ELF-1 (cell line): ENCODE results near the gene HAAO.

Experiments used
- DNase-seq: peaks from one replicate; pipeline ENCODE4 v3.0.0-alpha.2; 2016; ENCODE audit warnings: low read depth, low spot score

Gene HAAO

DNA sequence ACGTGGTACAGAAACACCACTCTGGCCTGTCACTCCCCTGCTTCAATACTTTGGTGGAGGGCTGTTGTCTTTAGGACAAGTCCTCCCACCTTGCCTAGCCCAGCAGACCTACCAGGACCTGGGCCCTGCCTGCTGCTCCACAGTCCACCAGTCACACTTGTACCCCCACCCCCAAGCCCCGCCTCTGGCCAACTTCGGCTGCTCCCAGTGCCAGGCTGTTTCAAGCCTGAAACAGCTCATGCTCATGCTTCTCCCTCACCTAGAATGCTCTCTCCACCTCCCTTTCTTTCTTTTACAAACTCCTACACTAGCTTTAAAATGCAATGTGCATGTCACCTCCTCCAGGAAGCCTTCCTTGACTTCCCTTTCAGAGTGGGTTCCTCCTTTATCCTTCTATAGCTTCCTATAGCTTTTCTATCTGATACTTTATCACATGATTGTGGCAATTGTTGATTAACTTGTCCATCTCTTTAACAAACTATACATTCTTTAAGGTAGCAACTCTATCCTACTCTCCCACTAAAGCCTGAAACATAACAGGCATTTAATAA, 23.6 kb downstream of the HAAO start:
- no peak for DNase-seq

DNA sequence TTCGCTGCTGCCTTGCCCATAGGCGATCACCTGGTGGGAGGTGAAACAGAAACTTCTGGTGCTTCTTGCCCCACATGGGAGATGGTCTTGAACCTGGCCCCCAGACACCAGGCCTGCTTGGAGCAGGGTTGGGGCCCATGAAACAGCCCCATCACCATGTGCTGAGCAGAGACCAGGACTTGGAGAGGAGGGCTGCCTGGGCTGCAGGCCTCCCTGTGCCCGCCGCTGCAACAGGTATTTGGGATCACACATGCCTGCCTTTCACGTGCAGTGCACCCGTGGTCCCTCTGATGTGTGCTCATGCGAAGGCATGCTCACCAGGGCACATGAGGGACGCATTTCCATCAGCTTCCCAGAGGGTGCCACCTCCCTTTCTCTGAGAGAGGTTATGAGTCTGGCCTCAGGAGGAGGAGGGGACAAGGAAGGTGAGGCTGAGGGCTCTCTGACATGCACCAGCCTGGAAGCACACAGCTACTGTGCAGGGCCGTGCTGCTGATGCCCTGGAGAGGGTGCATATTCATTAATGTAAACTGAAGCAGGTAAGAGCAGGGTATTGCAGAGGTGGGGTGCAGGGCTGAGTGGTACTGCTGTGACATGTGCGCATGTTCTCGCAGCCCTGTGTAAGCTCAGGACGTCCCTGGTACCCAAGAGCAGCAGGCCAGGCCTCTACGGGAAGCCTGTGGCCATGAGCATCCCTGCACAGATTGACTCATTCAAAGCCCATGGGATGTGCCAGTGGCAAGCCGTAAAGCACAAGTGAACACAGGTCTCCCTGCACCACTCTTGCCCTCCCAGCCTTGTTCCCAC, 24.3 kb downstream of the HAAO start:
- DNase-seq, result no peak

DNA sequence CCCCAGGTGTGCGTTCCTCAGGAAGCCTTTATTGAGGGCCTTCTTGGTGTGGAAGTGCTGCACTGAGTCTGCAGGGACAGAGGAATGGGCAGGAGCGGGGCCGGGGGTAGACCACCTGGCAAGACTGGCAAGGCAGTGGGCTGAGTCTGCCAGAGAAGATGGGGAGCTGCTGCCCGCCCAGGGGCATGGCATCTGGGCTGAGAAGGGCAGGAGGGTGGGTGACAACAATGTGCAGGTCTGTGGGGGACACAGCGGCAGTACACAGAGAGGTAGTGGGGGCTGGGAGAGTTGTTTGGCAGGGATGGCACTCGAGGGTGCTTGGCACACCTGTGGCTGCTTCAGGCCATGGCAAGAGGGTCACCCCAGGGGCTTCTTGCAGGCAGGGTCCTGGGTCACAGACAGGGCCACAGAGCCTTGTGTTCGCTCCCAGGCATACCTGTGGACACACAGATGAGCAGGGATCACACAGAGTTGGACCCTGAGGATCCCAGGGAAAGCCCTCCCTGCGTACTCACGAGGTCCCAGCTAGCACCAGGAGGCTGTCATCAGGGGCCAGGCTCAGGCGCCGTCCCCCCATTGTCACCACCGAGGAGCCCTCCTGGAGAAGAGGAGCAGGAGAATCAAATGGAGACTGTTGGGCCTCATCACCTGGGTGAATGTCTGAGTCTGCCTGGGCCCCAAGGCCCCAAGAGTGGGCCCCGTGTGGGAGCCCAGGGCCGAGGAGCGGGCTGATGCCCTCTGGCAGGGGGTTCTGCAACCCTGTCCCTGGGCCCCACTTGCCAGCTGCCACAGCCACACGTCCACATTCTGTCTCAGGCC, 25.1 kb downstream of the HAAO start:
- no peak for DNase-seq

DNA sequence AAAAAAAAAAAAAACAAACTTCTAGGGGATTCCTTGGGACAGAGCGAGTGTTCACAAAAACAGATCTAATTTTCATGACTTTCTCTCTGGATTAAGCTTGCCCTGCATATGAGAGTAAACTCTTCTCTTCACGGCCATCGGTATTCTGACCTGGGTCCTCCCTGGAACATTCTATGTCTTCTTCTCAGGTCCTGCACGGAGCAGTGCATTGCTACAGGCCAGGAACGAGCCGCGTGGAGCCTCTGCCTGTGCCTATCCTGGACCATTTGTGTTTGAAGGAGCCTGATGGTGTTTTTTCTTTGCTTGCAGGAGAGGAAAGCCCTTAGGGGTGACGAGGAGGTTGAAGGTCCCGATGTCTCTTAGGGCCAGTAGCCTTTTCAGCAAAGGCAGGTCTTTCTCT, 26.7 kb downstream of the HAAO start:
- no peak for DNase-seq

DNA sequence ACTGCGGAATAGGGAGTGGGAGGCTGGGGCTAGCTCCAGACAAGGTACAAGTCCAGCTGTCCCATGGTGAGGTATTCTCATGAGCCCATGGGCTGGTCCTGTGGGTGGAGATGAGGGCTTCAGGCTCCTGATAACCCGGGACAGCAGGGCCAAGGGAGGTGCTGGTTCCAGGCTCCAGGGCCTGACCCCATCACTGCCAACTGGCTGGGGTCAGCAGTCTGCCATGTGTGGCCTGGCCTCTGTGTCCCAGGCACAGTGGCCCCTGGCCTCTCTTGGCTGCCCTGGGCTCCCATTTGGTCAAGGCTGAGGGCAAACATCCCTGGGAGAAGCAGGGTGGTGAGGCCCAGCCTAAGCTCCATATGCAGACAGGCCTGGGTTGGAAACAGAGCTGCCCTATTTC, 27.5 kb downstream of the HAAO start:
- no peak for DNase-seq

DNA sequence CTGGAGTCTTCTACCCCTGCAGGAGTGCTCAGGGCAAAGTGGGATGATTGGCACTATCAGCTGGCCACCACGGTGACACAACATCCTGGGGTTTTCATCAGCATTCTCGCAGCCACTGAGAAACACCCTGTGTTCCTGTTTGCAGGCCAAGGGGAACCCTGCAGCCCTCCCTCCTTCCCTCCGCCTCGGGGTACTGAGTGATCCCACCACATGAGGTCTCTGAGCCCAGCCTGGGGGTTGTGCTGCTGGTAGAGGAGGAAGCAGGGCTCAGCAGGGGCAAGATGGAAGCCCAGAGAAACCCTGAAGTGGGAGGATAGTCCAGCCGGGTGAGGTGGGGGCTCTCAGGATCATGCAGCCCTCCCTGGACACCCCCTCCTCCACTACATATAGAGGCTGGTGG, 28.3 kb downstream of the HAAO start, which contains the start of gene OXER1:
Gene OXER1, minus strand, starts transcription at position 40 of the 400 bp plus-strand sequence. CDS start 73 bp downstream, outside the sequence.
- DNase-seq, result no peak

DNA sequence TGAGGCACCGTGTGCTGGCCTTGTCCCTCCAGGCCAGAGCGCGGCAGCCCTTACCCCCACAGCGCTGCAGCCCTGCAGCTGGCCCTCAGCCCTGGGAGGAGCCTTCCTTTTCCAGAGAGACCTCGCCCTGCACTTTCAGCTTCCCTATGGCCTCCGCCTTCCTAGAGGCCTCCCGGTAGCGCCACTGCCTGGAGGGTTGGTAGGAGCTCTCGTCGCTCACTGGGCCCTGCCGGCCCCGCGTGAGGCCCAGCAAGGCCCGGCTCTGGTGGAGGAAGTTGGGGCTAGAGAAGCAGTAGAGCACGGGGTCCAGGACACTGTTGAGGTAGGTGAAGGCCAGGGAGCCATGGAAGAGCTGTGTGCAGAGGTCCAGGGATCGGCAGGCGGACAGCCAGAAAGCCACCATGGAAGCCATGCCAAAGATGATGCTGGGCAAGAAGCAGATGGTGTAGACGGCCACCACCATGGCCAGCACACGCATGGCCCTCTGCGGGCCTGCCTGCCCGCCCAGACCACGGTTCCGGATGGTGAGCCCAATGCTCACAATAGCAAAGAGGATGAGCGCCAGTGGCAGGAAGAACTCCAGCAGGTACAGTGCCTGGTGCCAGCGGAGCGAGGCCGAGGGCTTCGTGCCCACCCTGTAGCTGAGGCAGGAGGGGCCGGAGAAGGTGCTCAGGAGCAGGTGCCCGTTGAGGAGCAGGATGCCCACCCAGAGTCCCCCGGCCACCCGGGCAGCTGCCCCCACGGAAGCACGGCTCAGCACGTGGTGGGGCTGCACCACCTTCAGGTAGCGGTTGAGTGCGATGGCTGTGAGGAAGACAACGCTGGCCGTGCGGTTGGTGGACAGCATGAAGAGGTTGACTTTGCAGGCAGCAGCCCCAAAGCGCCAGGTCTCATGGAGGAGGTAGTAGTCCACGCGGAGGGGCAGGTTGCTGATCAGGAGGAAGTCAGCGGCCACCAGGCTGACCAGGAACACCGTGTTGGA, 29.3 kb downstream of the HAAO start:
- DNase-seq, result no peak

DNA sequence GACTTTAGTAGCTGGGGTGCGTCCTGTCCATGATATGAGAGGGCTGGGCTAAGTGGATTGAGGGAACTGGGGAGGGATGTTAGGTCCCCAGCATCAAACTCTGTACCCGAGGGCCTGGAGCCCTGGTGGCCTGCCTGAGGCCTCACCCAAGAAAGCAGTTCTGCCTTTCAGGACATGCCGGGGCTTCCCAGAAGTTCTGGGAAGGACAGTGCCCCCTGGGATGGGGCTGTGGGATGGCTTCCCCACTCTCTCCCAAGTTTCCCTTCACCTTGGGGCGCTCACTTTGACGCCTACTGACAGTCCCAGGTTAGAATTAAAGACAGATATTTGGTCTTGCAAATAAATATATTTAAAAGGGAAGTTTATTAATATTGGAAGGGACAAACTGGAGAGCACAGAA, 30.2 kb downstream of the HAAO start:
- DNase-seq, result no peak

DNA sequence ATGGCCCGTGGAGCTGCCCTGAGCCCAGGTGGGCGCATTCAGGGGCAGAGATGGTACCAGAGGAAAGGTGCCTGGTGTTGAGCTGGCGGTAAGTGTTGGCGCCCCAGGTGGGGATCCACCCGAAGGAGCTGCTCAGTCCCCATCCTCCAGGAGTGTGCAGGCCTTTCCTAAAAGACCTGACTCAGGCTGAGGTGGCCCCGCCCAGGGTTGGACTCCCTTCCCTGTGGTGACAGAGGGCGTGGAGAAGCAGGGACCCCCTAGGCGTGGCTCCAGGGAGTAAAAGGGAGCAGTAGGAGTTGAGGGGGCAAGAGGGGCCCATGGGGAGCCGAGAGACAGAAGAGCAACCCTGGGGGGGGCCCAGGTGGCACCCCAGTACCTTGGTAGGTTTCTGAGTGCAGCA, 30.8 kb downstream of the HAAO start:
- no peak for DNase-seq

DNA sequence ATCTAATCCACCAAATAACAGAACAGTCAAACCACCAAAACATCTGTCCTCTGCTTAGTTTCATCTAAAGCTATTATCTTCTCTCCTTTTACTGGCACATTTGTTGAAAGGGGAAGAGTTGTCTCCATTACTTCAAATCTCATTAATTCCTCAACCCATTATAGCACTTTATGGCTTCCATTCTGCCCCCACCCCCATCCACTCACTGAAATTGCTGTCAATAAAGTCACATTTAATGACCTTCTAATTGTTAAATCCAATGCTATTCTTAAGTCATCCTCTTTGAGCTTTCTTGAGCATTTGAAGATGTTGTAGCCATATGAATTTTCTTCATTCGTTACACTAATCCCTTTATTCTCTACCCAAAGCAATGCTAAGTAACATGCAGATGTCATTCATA, 33.6 kb downstream of the HAAO start:
- DNase-seq, result no peak

DNA sequence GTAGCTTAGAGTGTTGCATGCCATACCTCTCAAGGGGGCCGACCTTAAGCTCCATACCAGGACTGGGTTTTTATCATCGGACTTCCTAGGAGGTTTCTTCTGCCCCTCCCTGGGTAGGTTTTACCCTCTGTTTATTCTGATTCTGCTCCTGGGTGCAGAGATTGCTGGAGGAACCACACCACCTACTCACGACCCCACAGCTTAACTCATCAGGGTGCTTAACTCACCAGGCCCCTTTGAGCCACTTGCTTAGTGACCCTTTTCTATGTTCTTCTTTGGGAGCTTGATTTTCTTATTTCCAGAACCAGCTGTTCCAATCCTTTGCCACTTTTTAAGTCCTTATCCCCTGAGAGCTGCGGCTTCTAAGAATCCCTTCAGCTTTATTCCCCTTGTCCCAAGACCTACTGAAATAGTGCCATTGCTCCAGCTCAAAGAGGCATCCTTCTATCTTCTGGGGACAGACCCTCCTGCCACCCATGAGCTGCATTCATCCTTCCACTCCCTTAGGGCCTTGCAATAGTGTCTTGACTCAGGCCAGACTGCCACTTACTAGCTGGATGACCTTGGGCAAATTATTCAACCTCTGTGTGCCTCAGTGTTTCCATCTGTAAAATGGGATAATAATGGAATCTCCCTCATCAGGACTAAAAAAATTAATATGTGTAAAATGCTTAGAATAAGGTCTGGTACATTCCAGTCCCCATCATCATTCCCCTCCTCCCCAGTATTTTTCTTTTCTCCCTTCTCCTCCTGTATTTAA, 34.2 kb downstream of the HAAO start:
- DNase-seq, result no peak

DNA sequence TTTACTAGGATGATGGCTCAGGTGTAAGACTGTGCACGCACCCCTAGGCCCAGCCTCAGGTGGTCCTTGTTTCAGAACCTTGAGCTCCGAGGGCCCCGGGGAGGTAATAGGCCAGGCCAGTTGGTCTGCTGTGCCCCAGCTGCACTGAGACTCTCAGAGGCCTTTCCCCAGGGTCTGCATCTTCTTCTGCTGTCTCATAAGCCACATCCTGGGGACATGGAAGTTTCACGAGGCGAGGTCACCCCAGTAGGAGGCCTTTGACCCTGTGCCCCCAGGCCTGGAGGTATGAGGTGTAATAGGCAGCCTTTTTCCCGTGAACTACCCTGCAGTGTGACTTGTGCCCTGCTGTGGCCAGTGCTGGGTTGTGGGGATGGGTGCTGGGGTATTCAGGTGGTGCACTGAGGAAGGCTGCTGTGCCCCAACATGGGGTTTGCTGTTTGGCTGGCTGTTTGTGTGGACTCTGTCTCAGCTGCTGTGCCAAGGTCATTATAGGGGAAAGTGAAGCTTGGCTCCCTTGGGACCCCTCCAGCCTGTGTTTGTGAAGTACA, 35.3 kb downstream of the HAAO start:
- no peak for DNase-seq

DNA sequence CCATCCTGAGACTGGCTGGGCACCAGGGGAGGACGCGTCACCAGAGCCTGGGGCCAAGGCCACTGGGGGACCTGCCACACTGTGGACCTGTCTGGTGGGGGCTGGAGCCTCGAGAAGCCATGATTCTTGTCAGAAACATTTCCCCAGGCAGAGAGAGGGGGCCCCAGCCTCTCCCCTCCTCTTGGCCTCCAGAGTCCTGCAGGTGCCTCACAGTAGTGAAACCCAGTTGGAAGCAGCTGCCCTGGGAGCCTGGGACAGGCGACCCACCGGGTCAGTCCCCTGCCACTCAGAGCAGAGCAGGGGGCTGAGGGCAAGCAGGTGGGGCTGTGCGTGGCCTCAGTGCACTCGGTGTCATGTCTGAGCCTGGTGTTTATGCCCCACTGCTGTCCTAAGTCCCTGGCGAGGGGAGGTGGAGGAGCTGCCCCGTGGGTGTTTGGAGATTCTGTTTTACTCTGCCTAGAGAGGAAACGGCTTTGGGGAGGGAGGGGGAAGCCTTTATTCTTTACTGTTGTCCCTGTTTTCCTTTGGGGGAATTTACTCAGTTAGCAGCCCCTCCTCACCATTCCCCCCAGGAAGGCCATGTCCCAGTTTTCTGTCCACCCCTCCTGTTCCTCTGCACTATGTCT, 36.1 kb downstream of the HAAO start:
- DNase-seq, result no peak

DNA sequence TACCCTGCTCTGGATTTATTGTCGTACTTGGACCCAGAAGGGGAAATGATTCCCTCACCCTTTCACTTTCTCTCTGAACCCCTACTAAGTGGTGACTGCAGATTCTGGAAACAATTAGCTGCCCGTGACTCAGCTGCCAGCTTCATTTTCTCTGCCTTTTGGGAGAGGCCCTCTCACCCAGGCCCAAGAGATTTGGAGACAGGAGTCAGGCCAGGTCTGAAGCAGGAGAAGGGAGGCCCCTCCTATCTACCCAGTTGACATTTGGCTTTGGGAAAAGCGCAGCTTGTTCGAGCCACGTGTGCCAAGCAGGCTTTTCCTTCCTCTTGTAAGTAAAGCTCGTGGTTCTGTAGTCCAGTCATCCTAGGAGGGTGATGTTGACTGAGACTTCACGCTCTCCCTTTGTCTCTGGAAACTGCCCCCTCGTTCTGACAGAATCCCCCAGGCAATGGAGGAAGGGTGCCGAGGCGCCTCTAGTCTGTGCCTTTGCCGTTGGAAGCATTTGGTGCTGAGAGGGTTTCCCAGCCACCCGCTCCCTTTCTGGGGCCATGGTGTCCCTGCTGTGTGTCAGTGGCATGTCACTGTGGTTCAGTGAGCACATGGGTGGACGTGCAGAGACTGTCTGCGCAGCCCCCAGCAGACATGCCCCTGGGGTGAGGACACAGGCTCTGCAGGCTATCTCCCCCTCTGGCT, 37.0 kb downstream of the HAAO start:
- DNase-seq, result no peak

DNA sequence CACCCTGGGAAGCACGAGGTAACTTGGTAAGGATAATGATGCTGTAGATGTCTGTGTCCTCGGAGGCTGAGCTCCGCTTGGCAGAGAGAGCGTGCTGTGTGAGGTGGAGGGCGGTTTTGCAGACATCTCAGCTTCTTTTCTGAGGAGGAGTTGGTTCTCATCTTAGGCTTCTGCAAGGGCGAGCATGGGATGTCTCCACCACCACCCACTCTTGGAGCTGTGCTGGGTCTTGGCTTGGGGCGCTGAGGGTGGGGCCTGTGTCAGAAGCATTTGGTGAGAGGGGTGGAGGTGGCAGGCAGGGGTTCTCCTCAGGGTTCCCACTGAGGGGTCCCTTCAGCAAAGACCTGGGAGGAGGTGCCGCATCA, 37.6 kb downstream of the HAAO start:
- no peak for DNase-seq

DNA sequence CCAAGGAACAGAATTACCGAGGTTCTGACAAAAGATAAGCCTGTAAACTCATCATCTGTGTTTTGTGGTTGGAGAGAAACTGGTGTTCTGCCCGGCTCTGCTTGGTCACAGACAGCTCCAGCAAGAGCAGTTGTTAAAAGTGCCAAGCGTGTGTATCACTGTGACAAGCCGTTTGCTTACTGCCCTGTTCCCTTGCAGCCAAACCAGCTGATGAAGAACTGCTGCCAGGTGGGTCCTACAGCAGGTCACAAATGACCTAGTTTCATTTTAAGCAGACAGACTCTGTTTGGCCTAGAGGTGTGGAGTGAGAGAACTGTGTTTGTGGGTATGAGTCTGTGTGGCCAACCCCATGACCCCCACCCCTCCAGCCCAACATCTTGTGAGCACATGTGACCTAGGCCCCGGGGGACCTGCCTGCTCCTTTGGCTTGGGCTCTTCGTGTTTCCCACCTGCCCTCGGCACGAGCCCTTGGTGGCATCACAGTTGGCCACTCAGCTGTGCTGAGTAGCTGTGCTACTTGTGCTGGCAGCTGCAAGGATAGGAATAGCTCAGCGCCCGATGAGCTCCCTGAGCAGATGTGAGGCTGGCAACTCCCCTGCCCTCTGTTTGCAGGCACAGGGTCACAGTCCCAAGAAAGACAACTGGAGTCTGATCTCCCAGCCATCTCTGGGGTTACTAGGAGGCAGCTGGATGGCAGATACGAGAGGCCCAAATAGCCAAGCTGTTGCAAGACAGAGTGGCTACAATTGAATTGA, 38.2 kb downstream of the HAAO start:
- DNase-seq, result no peak

DNA sequence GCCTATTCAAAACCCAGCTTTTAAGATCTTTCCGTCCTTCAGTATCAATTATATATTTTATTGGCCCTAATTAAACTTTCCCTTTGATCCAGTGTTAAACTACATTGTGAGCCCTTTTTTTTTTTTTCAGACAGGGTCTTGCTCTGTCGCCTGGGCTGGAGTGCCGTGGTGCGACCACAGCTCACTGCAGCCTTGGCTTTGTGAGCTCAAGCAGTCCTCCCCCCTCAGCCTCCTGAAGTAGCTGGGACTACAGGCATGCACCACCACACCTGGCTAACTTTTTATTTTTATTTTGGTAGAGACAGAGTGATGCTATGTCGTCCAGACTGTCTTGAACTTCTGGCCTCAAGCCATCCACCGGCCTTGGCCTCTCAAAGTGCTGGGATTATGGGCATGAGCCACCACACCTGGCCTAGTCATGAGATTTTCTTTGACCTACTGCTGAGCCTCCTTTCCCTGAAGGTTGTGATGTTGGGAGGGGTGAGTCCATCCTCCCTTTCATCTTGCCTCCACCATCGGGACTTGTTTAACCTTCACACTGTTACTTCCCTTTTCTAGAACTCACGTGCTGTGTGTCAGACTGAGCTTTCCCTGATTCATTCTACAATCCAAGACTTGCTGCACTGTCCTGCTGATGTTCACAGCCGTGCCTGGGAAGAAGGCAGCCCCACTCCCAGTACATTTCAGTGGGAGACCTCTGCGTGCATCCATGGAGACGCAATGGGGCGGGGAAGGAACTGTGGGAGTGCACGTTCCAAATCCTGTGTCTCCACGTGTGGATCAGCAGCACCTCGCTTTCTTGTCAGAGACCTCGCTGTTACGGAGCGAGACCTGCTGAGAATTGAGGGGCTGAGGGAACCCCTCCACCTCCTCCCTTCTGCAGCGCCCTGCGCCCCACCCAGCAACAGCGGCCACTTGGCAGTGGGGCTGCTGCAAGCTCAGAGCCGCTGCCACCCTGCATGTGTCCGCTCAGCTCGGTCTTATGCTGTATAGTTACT, 39.3 kb downstream of the HAAO start:
- DNase-seq, result no peak
